RPMI7951 (cell line): ENCODE data around the gene RNF175. TPM values are rescaled to one million over a fixed set of nuclear protein-coding genes. Genes with fewer than 3 reads are reported as not detected.

Experiments used
- DNase-seq: peaks from one replicate; pipeline ENCODE4 v3.0.0-alpha.2; 2012; ENCODE audit warnings: low read depth
- total RNA-seq: library from RNA; depleted of rRNA; stranded (reverse); fragments of >200 nt; shearing (Covaris generic); gene quantifications from 2 replicates; pipeline ENCODE4 v1.2.3, GENCODE V29; 2014; rRNA removed

RNF175 gene
- 3.7 and 8.0 TPM in 2 replicates for total RNA-seq

DNA sequence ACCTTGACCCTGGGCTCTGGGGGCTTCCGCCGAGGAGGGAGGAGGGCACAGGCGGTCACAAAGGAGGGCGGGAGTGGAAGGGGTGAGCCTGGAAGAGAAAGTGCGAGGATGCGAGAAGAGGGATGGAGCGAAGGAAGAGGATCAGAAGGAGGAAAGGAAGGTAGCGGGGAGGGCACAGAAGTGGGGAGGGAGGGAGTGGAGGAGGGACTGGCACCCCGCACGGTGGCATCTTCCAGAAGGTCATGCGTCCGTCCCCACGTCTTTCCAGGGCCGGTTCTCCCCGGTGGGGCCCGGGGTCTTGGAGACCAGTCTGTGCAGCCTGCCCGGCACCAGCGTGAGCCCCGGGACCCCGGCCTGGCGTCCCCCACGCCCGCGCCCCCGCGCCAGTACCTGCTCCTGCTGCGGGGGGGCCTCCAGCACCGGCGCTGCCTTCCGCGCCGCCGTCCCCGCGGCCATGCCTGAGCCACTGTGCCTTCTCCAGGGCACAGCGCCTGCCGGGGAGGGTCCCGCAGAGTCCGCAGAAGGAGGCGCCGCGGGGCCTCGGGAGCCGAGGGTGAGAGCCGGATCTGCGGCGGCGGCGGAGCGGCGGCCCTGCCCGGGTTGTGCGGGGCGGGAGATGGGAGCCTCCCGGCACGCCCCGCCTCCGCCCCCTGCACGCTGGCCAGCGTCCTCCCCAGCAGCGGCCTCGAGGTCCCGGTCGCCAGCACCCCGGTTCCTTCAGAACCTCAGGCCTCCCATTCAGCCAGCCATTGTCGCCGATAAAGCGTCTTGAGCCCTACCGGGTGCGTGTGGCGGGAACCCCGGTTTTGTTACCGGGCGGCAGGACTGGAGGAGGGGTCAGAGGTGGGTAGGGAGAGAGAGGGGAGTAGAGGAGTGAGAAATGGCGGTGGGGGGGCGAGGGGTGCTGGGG, at the start of gene RNF175:
TSS of gene RNF175 (minus strand) at position 618 of the 910 bp plus-strand sequence. CDS start at position 456, 162 bp downstream.
- DNase-seq: peak; percentile 32

DNA sequence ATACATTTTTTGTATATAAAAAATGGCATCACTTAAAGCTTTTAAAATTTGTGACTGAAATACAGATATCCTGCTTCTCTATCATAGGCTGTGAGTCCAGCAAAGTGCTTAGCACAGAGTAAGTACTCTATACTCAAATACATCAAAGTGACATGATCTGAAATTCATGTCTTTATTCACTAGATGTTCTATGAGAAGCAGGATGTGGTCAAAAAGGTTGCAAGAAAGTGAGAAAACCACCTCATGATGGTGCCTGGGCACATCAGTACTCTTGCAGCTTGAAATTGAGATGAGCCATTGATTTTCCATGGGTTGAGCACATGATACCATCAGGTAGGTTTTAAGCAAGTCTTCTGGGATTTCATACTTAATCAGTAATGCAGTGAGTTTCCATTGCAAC, 49.5 kb upstream of the RNF175 start:
- DNase-seq: no peak

DNA sequence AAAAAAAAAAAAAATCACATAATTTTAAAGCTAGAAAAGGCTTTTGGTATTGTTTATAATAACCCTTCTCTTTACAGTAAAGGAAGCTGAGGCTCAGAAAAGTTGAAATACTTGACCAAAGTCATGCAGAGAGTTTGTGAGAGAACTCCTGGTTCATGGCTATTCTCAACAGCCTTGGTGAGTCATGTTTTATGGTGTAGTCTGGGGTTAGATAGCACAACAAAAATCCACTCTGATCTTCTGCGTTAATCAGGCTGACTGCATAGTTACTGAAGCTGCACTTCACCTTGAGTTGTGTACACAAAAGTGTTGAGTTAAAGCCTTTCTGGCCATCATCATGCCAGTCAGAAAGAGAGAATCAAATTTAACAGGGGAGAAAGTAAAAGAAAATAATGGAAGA, 48.4 kb upstream of the RNF175 start:
- no peak for DNase-seq

DNA sequence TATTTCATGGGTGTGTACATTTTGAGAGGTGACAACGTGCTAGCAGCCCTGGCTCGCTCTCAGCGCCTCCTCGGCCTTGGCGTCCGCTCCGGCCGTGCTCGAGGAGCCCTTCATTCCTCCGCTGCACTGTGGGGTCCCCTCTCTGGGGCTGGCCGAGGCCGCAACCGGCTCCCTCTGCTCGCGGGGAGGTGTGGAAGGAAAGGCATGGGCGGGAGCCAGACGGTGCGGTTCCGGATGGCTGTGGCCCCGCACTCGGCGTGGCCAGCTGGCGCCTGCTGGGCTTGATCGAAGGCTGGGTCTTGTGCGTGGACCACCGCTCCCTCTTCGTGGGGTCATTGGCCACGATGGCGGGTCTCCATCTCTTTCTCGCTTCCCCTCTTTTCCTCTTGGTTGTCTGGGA, 46.2 kb upstream of the RNF175 start:
- DNase-seq: no peak

DNA sequence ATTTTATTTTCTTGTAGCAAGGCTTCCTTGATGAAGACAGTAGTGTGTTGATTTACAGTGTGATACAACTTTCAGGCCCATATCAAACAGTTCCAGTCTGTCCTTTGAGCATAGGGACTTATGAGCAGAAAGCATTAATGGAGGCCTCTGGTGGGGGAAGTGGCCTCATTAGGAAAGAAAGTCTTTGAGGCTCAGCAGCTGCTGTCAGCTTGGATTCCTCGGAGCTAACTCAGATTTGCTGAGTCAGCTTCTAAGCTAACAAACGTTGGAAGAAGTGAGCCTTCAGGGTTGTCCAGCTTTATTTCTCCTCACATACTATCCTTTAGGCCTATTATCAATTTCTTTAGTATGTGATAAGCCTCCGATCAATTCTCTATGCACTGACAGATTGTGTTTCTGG, 44.9 kb upstream of the RNF175 start:
- no peak for DNase-seq

DNA sequence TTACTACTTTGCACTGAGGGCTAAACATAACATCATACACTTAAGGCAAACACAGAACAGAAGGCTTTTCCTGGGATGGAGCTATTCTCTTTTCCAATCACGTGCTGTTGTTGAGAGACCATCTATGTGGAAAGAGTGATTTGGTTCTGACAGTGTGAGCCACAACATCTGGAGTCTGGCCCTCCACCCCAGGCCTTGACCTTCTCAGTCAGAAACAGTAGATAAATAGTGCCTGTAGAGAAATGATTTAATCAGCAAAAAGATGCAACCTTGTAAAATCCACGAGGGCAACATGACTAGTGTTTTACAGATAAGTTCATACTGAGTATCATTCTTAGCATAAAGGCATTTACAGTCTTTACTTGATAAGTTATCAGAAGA, 39.9 kb upstream of the RNF175 start:
- peak; percentile 81 for DNase-seq

DNA sequence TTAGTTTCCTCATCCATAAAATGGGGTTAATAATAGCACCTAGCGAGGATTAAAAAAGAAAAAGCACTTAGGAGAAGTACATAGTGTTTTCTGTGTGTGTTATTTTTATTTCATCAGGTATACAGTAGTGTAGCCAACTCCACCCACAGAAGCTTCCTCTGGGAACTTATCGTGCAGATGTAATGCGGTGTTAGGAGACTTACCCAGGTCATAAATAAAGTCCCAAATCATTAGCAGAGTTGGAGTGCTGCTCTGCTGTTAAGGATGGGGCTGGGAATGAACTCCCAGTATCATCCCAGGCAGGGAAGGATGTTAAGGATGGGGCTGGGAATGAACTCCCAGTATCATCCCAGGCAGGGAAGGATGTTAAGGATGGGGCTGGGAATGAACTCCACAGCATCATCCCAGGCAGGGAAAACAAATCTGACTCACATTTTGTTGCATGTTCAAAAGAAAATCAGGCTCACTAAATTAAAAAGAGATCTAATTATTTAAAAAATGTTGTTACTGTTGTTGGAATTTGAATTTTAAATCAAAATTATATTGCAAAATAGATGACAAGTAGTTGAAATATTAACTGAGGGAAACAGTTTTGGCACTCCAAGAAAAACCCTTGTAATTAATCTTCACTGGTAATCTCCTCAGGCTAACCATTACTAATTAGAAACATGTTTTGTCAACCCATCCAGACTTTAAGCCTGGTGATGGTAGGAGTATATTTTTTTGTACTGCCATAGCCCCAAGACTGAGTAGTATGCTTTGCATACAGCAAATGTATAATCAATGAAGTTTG, 39.3 kb upstream of the RNF175 start:
- no peak for DNase-seq

DNA sequence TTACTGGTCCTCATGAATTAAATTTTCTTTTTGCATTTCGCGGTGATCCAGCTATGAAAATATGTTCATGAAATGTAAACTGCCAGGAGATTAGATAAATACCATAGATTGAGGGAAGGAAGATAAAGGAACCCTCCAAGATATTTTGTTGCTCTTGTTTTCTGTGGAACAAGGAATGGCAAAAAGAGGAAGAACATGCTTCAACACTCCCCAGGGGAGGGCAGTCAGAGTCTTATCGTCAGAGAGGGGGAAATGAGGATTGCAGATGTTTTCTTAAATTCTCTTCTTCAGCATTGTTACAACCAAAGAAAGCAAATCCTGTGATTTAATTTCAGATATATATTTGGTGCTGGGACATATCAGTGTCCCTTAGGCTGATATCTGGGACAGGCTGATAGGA, 38.6 kb upstream of the RNF175 start:
- no peak for DNase-seq

DNA sequence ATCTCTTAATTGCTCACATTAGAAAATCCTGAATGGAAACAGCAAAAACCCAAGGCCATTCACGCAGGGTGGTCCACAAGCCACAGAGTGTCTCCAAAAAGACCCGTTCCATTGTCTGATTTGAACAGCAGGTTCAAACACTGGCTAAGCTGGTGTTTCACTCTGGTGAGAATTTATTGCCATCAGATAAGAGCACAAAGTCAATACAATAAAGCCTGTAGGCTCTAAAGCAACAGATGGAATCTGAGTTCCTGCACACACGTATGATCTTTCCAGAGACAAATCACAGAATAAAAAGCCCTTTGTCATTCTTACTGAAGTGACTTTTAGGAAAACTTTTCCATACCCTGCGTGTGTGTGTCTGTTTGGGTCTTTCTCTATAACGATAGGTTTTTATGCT, 34.2 kb upstream of the RNF175 start:
- no peak for DNase-seq

DNA sequence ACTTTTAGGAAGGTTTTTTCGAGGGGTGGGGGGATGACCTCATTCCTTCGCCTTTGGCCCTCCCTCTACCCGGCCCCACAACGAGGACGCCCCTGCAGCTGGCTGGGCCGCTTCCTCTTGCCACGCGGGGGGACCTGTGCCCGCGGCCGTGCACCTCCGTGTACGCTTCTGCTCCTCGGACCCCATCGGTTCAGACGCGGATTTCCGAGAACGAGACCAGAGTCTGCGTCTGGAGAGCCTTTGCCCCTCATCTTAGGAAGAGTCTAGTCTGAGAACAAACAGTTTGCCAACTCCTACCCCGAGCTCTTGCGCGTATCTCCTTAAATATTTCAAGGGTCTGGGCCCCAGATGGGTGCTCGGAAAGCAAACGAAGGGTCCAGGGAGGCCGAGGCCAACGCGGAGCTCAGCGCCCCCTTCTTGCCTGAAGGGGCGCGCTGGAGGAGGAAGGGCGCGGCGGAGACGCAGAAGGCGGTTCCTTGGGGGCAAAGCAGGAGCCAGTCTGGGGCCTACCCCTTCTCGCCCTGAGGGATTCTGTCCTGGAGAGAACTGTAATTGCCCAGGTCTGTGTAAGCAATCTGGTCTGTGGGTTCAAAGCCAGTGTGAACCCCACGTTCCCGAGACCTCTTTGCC, 32.9 kb upstream of the RNF175 start:
- no peak for DNase-seq

DNA sequence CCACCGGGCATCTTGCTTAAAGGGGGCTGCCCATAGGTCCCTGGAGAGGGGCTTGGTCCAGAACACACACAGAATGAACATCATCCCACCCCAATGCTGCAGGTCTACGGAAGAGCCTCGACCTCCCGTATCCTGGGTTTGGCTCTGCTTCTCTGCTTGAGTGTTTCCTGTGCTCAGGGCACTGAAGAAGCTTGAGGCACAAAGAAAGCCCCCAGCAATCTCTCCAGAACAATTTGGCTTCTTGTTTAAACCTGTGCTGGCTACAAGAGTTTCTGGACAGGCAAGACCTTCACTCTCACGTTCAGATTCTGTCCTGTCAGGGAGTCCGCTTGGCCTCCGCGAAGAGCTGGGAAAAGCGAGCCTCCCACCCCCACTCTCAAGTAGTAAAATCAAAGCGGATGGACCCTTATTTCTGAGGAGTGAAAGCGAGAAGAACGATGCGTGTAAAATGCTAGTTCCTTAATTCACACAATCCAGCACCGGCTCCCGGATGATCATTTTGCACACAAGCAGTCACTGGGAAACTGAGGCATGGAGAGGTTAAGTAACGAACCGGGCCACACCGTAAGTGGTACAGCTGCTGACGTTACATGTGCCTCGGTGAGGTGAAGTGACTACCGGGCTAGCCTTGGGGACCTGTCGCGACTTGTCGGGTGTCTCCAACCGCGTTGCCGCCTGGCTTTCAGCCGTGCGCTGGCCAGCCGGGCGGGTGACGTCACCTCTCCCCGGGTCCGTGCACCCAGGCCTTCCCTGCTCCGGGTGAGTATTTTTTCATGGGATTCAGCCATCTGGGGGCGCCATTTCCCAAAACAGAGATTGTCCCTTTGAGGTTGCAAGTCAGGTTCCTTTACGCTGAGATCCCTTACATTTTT, 32.2 kb upstream of the RNF175 start:
- no peak for DNase-seq

DNA sequence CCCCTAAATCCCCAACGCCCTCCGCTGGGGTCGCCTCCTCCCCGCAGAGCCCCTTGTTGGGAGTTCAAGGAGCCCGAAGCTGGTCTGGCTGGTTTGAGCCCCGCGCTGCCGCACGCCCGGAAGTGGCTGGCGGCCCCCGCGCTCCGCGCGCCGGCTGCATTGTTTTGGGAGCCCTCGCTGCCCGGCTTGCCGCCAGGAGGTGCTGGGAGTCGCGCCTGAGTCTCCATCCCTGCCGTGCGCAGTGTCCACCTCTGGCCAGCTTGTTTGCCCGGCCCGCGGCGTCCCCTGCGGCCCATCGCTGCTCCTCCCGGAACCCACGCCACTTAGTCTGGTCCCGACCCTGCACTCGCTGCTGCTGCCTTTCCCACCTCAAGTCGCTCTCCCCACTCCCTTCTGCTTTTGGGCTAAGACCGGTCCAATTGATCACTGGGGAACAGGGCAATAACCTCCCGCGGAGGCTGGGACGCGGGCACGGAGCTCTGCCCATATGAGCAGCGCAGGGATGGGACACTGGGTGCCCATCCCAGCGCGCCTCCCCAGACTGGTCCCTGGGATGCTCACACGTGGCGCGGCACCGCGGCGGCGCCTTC, 31.2 kb upstream of the RNF175 start:
- peak; percentile 56 for DNase-seq

DNA sequence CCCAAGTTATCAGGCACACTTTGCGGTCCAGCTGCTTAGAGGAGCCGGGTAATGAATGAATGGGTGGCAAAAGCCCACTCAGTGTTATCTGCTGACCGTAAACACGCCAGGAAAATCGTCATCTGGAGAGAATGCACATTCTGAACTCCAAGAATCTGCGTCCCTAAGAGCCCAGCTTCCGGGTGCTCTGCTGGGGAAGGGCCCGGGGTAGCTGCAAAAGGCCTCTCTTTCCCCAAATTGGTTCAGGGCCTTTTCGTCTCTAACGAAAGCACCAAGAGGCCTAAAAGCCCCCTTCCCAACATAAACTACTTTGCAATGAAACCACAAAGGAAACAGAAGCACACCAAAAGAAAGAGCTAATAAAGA, 30.7 kb upstream of the RNF175 start:
- DNase-seq: no peak

DNA sequence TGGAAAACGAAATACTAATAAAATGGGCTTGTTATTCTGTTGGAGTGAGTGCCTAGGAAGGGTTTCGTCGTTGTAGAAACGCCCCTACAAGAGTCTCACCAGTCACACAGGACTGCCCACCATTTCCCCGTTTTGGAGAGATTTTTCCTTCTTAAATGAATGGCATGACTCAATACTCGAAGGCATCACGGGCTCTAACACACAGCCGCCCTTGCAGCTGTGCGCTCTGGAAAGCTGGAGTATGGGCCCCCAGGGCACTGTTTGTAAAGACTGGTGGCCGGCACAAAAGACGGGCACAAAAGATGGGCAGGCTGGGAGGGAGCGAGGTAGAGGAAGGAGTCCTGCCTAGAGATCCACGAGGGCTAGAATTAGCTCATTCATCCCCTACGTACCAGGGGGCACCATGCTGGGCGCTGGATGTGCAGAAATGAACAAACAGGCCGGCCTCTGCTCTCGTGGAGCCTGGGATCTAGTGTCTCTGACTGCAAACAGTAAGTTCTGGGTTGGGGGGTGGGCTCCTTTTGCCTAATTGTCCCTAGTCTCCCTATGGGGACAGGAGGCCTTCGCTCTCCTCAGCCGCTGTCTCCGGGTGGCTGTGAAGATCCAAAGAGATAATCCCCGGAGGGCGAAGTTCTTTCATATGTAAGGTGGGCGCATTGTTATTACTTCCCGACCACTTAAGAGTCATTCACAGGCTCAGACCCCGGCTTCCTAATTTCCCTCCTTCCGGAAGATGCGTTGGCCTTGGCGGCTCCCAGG, 30.1 kb upstream of the RNF175 start:
- DNase-seq: peak; percentile 63

DNA sequence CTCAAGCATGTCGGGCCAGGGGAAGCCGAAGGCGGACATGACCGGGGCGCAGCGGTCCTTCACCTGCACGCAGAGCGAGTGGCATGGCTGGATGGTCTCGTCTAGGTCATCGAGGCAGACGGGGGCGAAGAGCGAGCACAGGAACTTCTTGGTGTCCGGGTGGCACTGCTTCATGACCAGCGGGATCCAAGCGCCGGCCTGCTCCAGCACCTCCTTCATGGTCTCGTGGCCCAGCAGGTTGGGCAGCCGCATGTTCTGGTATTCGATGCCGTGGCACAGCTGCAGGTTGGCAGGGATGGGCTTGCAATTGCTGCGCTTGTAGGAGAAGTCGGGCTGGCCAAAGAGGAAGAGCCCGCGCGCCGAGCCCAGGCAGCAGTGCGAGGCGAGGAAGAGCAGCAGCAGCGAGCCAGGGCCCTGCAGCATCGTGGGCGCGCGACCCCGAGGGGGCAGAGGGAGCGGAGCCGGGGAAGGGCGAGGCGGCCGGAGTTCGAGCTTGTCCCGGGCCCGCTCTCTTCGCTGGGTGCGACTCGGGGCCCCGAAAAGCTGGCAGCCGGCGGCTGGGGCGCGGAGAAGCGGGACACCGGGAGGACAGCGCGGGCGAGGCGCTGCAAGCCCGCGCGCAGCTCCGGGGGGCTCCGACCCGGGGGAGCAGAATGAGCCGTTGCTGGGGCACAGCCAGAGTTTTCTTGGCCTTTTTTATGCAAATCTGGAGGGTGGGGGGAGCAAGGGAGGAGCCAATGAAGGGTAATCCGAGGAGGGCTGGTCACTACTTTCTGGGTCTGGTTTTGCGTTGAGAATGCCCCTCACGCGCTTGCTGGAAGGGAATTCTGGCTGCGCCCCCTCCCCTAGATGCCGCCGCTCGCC, 28.8 kb upstream of the RNF175 start, which contains the start of gene SFRP2:
TSS of gene SFRP2 (minus strand) at position 671 of the 864 bp plus-strand sequence. CDS start at position 423, 248 bp downstream.
- DNase-seq: peak; percentile 46

DNA sequence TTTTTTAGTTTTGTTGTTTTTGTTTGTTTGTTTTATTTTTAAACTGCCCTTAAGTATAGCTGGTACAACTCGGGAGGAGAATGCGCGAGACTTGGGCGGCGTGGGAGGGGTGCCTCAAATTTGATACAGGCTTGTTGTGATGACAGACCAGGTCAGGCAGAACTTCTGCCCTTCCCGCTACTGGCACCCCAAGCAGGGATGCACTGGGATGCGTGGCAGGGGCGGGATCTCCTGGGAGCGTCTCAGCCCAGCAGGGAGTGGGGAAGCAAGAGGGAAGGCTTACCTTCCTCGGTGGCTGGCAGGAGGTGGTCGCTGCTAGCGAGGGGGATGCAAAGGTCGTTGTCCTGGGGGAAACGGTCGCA, 28.2 kb upstream of the RNF175 start:
- DNase-seq: no peak

DNA sequence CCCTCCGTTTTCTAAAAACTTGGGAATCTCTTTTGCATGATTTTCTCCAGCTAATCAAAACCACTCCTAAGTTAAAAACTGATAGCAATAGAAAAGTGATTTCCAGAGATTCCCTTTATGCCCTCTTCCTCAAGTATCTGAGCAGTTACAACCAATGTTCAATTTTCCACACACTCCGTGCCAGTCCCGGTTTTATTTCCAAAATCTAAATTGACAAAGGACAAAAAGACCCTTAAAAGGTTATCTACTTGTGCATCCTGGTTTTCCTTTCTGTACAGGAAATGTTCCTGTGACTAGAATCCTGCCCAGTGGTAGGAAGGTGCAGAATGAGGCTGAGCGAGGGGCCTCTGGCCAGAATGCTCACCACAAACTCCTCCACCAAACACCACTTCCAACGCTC, 27.8 kb upstream of the RNF175 start:
- no peak for DNase-seq

DNA sequence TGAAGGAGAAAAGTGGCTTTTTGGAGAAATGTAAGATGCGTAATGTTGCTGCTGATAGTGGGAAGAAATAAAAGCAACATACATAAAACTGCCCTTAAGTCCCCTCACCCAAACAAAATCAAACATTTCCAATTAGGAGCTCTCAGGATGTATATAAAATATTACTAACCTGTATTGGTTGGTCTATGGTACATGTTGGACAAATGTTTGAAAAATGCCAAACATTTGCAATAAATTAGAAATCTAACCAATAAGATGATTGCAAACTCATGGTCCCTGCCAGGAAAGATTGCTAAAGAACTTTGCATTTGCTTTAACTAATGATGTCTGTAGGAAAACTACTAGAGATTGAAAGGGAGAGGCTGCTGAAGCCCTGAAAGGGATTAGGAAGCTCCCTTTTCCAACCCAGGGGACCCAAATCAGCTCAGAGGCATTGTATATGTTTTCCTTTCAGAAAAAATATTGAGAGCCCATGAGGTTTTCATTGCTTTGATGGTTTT, 27.3 kb upstream of the RNF175 start:
- DNase-seq: no peak
